Measurements from ENCODE around the gene GMDS. TPM values are rescaled to one million over a fixed set of nuclear protein-coding genes. Genes with fewer than 3 reads are reported as not detected.

Gene GMDS
- total and polyA plus RNA-seq, 2 experiments from 2014 or later = 3.0 to 12.6 TPM

- no peaks in the 10 kb centered on the region for H3K79me2 ChIP-seq (ENCODE audit: insufficient read depth)
- no peaks in the 10 kb centered on the region for H3K9me2 ChIP-seq (ENCODE audit: insufficient read depth)
These were observed 508.9 kb downstream of the GMDS start for GRCh38 chr6:1736346-1737105.

GRCh38 chr6:1735239-1735803 lies 510.1 kb downstream of the GMDS start:
- Histone ChIP-seq H3K9me2 (ENCODE audit: insufficient read depth) (no peaks in the 10 kb centered on the region), H4K20me1 (ENCODE audit: insufficient read depth) (no peaks in the 10 kb centered on the region), H3K79me2 (ENCODE audit: insufficient read depth) (no peaks in the 10 kb centered on the region), H3K9ac (no peak overlapping the region), H3K4me1 (ENCODE audit: insufficient read depth) (no peaks in the 10 kb centered on the region), H3K9me3 (ENCODE audit: low read depth) (no peaks in the 10 kb centered on the region), H3K36me3 (ENCODE audit: low read depth) (no peaks in the 10 kb centered on the region), H3K27ac (no peak overlapping the region), H3K27me3 (replicated peaks; ENCODE audit: insufficient read depth) (no peaks in the 10 kb centered on the region), H3K4me2 (ENCODE audit: unreplicated experiment) (no peak overlapping the region), H3F3A (ENCODE audit: insufficient read depth) (no peaks in the 10 kb centered on the region), H3K4me3 (no peak overlapping the region), H2AFZ (no peak overlapping the region)
- in situ Hi-C loops (cut with MboI) = no loop called here
- WGBS, 2 experiments (ENCODE audit: low coverage in 1 of 2, low lambda C conversion rate in 2 of 2, missing lambda C conversion rate in 2 of 2) = 87 to 91% methylated on average over 6 of the region's 6 CpGs
- DNase-seq = no peak
- TF ChIP-seq EZH2 (IDR thresholded peaks at IDR 0.05; ENCODE audit: insufficient read depth, poor library complexity, severe bottlenecking) = no peak
- TF ChIP-seq EZH2phosphoT487 (IDR thresholded peaks at IDR 0.05; ENCODE audit: insufficient read depth, low read depth) = no peak

More at GRCh38 chr6:1736346-1737105, 508.9 kb downstream of the GMDS start:
- Histone ChIP-seq H3K4me1 (ENCODE audit: insufficient read depth) (no peaks in the 10 kb centered on the region), H3K27me3 (replicated peaks; ENCODE audit: insufficient read depth) (no peaks in the 10 kb centered on the region), H3K4me3 (no peak overlapping the region), H3K4me2 (ENCODE audit: unreplicated experiment) (no peak overlapping the region), H2AFZ (no peak overlapping the region), H3K9ac (no peak overlapping the region), H3K9me3 (ENCODE audit: low read depth) (no peaks in the 10 kb centered on the region), H4K20me1 (ENCODE audit: insufficient read depth) (no peaks in the 10 kb centered on the region), H3K27ac (no peak overlapping the region), H3K36me3 (ENCODE audit: low read depth) (no peaks in the 10 kb centered on the region), H3F3A (ENCODE audit: insufficient read depth) (no peaks in the 10 kb centered on the region)
- DNase-seq = no peak
- no peak for TF ChIP-seq EZH2phosphoT487 (IDR thresholded peaks at IDR 0.05; ENCODE audit: insufficient read depth, low read depth)
- TF ChIP-seq EZH2 (IDR thresholded peaks at IDR 0.05; ENCODE audit: insufficient read depth, poor library complexity, severe bottlenecking) = no peak
- WGBS, 2 experiments (ENCODE audit: low coverage in 1 of 2, low lambda C conversion rate in 2 of 2, missing lambda C conversion rate in 2 of 2) = 68 to 69% methylated on average over 6 of the region's 6 CpGs
- in situ Hi-C loops (cut with MboI) = no loop called here

GRCh38 chr6:1730882-1731281 lies 514.5 kb downstream of the GMDS start:
- no peak overlapping the region for H3K9ac ChIP-seq
- TF ChIP-seq EZH2 (IDR thresholded peaks at IDR 0.05; ENCODE audit: insufficient read depth, poor library complexity, severe bottlenecking) (no peak), EZH2phosphoT487 (IDR thresholded peaks at IDR 0.05; ENCODE audit: insufficient read depth, low read depth) (no peak)
- no peak overlapping the region for H3K27ac ChIP-seq
- no peak overlapping the region for H3K4me2 ChIP-seq (ENCODE audit: unreplicated experiment)
- no peaks in the 10 kb centered on the region for H3K4me1 ChIP-seq (ENCODE audit: insufficient read depth)
- in situ Hi-C loops (cut with MboI) = no loop called here
- no peak overlapping the region for H3K4me3 ChIP-seq
- no peaks in the 10 kb centered on the region for H3F3A ChIP-seq (ENCODE audit: insufficient read depth)
- no peaks in the 10 kb centered on the region for H3K79me2 ChIP-seq (ENCODE audit: insufficient read depth)
- no peaks in the 10 kb centered on the region for H3K9me2 ChIP-seq (ENCODE audit: insufficient read depth)
- H4K20me1 ChIP-seq (ENCODE audit: insufficient read depth) = no peaks in the 10 kb centered on the region
- no peak overlapping the region for H2AFZ ChIP-seq
- no peaks in the 10 kb centered on the region for H3K36me3 ChIP-seq (ENCODE audit: low read depth)
- no peaks in the 10 kb centered on the region for H3K9me3 ChIP-seq (ENCODE audit: low read depth)
- DNase-seq = no peak
- H3K27me3 ChIP-seq (replicated peaks; ENCODE audit: insufficient read depth) = no peaks in the 10 kb centered on the region
- WGBS, 2 experiments (ENCODE audit: low coverage in 1 of 2, low lambda C conversion rate in 2 of 2, missing lambda C conversion rate in 2 of 2) = 51 to 59% methylated on average over 3 of the region's 3 CpGs

GRCh38 chr6:1729750-1730140 lies 515.7 kb downstream of the GMDS start:
- in situ Hi-C loops (cut with MboI) = no loop called here
- WGBS, 2 experiments (ENCODE audit: low coverage in 1 of 2, low lambda C conversion rate in 2 of 2, missing lambda C conversion rate in 2 of 2) = 92 to 95% methylated on average over 8 of the region's 8 CpGs

More at GRCh38 chr6:1729750-1730140, 515.7 kb downstream of the GMDS start:
- no peaks in the 10 kb centered on the region for H3K36me3 ChIP-seq (ENCODE audit: low read depth)
- TF ChIP-seq EZH2phosphoT487 (IDR thresholded peaks at IDR 0.05; ENCODE audit: insufficient read depth, low read depth) (no peak), EZH2 (IDR thresholded peaks at IDR 0.05; ENCODE audit: insufficient read depth, poor library complexity, severe bottlenecking) (no peak)
- no peaks in the 10 kb centered on the region for H3K79me2 ChIP-seq (ENCODE audit: insufficient read depth)
- no peak overlapping the region for H3K27ac ChIP-seq
- no peak overlapping the region for H3K9ac ChIP-seq
- H3F3A ChIP-seq (ENCODE audit: insufficient read depth) = no peaks in the 10 kb centered on the region
- no peaks in the 10 kb centered on the region for H3K9me3 ChIP-seq (ENCODE audit: low read depth)
- H3K27me3 ChIP-seq (replicated peaks; ENCODE audit: insufficient read depth) = no peaks in the 10 kb centered on the region
- no peak overlapping the region for H2AFZ ChIP-seq
- no peak for DNase-seq
- H3K4me2 ChIP-seq (ENCODE audit: unreplicated experiment) = no peak overlapping the region
- H4K20me1 ChIP-seq (ENCODE audit: insufficient read depth) = no peaks in the 10 kb centered on the region
- no peak overlapping the region for H3K4me3 ChIP-seq
- no peaks in the 10 kb centered on the region for H3K4me1 ChIP-seq (ENCODE audit: insufficient read depth)
- no peaks in the 10 kb centered on the region for H3K9me2 ChIP-seq (ENCODE audit: insufficient read depth)
